CD4-positive, CD25-positive, alpha-beta regulatory T cell (primary cell): ENCODE measurements around the gene N4BP2L1. TPM values are rescaled to one million over a fixed set of nuclear protein-coding genes. Genes with fewer than 3 reads are reported as not detected.
A peak's percentile ranks its signal among the peaks of the same experiment; 100 is the strongest.

Experiments
- ATAC-seq, 2 donors: fragments of 150-1000 bp; cut with Tn5 transposase; one replicate each; pipeline ENCODE4 v1.10.0; 2021; ENCODE audit warnings: low read depth in 2 of 2, moderate number of reproducible peaks in 2 of 2, moderate library complexity in 1 of 2
- DNase-seq, 3 donors: peaks; one replicate each; pipeline versions ENCODE4 v3.0.0 to v3.0.0-alpha.2; 2012 to 2022; ENCODE audit warnings: mixed read lengths in 1 of 3
- H3K27ac ChIP-seq: one replicate; pipeline ENCODE4 v1.7.0; 2013; ENCODE audit warnings: mild to moderate bottlenecking, low read length; ENCODE audit not compliant: insufficient read depth, poor library complexity, severe bottlenecking
- H3K27me3 ChIP-seq: one replicate; pipeline ENCODE4 v1.7.0; 2013; ENCODE audit warnings: low read length; ENCODE audit not compliant: control insufficient read depth, insufficient read depth
- H3K36me3 ChIP-seq: one replicate; pipeline ENCODE4 v1.7.0; 2013; ENCODE audit warnings: mild to moderate bottlenecking, low read length, moderate library complexity; ENCODE audit not compliant: control insufficient read depth, insufficient read depth
- H3K4me1 ChIP-seq: 2 replicates; pipeline ENCODE4 v1.7.0; 2013; ENCODE audit warnings: mild to moderate bottlenecking, low read length; ENCODE audit not compliant: insufficient read depth, control insufficient read depth, poor library complexity, severe bottlenecking
- H3K4me3 ChIP-seq: one replicate; pipeline ENCODE4 v1.7.0; 2013; ENCODE audit warnings: low read depth, mild to moderate bottlenecking, low read length, moderate library complexity
- H3K9me3 ChIP-seq, 2 experiments: 1 replicate in 1 of 2; 2 replicates in 1 of 2; pipeline ENCODE4 v1.7.0; 2013; ENCODE audit warnings: low read length in 2 of 2, mild to moderate bottlenecking in 1 of 2, moderate library complexity in 1 of 2; ENCODE audit not compliant: control insufficient read depth in 2 of 2
- H3K27ac Mint-ChIP-seq, 3 donors: one replicate each; pipeline ENCODE4 v1.8.0; 2020 to 2022; ENCODE audit warnings: mild to moderate bottlenecking in 3 of 3, mixed read lengths in 3 of 3, moderate library complexity in 2 of 3
- H3K27me3 Mint-ChIP-seq: one replicate; pipeline ENCODE4 v1.8.0; 2022; ENCODE audit warnings: mild to moderate bottlenecking, mixed read lengths
- H3K36me3 Mint-ChIP-seq: one replicate; pipeline ENCODE4 v1.8.0; 2020; ENCODE audit warnings: mixed read lengths
- H3K4me1 Mint-ChIP-seq, 4 donors: one replicate each; pipeline ENCODE4 v1.8.0; 2020 to 2022; ENCODE audit warnings: mixed read lengths in 4 of 4, mild to moderate bottlenecking in 1 of 4
- H3K4me3 Mint-ChIP-seq, 4 donors: one replicate each; pipeline ENCODE4 v1.8.0; 2020 to 2022; ENCODE audit warnings: mild to moderate bottlenecking in 4 of 4, mixed read lengths in 4 of 4, moderate library complexity in 3 of 4
- H3K9me3 Mint-ChIP-seq, 7 donors: one replicate each; pipeline ENCODE4 v1.8.0; 2020 to 2022; ENCODE audit warnings: mixed read lengths in 7 of 7, mild to moderate bottlenecking in 3 of 7, moderate library complexity in 2 of 7
- polyA plus RNA-seq, 4 donors: library from polyadenylated mRNA; unstranded; fragments of 300-500 nt; fragmentation: Illumina TruSeq; gene quantifications; one replicate each; pipeline ENCODE4 v1.2.3, GENCODE V29; 2021
- total RNA-seq: library from RNA; stranded (reverse); gene quantifications from one replicate; pipeline ENCODE4 v1.2.3, GENCODE V29; 2022

N4BP2L1 gene
- total and polyA plus RNA-seq, 5 donors from 2014 or later: 48.5 to 65.7 (median 58.7) TPM

DNA sequence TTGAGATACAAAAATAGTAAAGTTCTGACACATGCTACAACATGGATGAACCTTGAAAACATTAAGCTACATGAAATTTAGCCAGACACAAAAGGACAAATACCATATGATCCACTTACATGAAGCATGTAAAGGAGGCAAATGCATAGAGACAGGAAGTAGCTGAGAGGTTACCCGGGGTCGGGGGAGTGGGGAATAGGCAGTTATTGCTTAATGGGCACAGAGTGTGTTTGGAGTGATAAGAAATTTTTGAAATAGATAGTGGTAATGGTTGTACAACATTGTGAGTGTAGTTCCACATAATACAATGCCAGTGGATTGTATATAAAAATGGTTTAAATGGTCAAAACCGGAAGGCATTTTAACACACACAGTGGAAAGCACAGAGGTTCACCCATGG is 4.3 kb downstream of the N4BP2L1 start:
- DNase-seq: no peak
- Histone ChIP-seq H3K27ac (no peak overlapping the region), H3K27me3 (no peaks in the 10 kb centered on the region), H3K36me3 (peaks cover 28% of the 10 kb centered on the region), H3K4me1 (peaks cover 38% of the 10 kb centered on the region), H3K4me3 (no peak overlapping the region), H3K9me3 (peaks cover 5 to 10% of the 10 kb centered on the region in 2 experiments)
- peaks cover 35 to 54% (median 35%) of the 10 kb centered on the region in 4 donors for H3K4me1 Mint-ChIP-seq
- peaks cover 30% of the 10 kb centered on the region for H3K36me3 Mint-ChIP-seq
- peak overlapping the region in 2 of 3 donors; percentile 2 to 76 for H3K27ac Mint-ChIP-seq
- H3K4me3 Mint-ChIP-seq: peak overlapping the region in 3 of 4 donors; percentile 0 to 78 (median 48)
- no peaks in the 10 kb centered on the region for H3K27me3 Mint-ChIP-seq
- no peak for ATAC-seq
- peaks cover 0 to 10% (median 1%) of the 10 kb centered on the region in 7 donors for H3K9me3 Mint-ChIP-seq

DNA sequence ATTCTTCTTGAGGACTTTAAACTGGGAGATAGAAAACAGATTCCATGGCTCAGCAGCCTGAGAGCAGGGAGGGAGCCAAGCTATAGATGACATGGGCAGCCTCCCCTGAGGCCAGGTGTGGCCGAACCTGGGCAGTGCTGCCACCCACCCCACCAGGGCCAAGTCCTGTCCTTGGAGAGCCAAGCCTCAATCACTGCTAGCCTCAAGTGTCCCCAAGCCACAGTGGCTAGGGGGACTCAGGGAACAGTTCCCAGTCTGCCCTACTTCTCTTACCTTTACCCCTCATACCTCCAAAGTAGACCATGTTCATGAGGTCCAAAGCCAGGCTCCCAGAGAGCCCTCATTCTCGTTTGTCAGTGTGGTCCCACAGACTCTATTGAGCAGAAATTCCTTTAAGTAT is 8.1 kb downstream of the N4BP2L1 start:
- Mint-ChIP-seq H3K27ac (no peak overlapping the region), H3K4me1 (peaks cover 26 to 39% (median 32%) of the 10 kb centered on the region in 4 donors)
- no peak for DNase-seq

DNA sequence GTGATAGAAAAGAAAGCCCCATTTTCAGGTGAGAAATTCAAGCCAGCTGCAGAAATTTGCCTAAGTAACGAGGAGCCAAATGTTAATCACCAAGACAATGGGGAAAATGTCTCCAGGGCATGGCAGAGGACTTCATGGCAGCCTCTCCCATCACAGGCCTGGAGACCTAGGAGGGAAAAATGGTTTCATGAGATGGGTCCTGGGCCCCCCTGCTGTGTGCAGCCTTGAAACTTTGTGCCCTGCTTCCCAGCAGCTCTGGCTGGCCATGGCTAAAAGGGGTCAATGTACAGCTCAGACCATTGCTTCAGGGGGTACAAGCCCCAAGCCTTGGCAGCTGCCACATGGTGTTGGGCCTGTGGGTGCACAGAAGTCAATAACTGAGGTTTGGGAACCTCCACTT is 9.9 kb downstream of the N4BP2L1 start:
- Mint-ChIP-seq H3K4me3 (no peak overlapping the region), H3K27me3 (no peaks in the 10 kb centered on the region), H3K4me1 (peaks cover 11 to 31% (median 21%) of the 10 kb centered on the region in 4 donors), H3K9me3 (peaks cover 0 to 11% (median 1%) of the 10 kb centered on the region in 7 donors), H3K27ac (no peak overlapping the region), H3K36me3 (peaks cover 40% of the 10 kb centered on the region)
- H3K9me3 ChIP-seq: peaks cover 5 to 10% of the 10 kb centered on the region in 2 experiments
- no peaks in the 10 kb centered on the region for H3K27me3 ChIP-seq
- H3K4me1 ChIP-seq: no peaks in the 10 kb centered on the region
- DNase-seq (no peak), ATAC-seq (no peak)
- no peak overlapping the region for H3K27ac ChIP-seq
- peaks cover 21% of the 10 kb centered on the region for H3K36me3 ChIP-seq
- H3K4me3 ChIP-seq: no peak overlapping the region

More for the DNA sequence above, 8.1 kb downstream of the N4BP2L1 start:
- Histone ChIP-seq H3K4me1 (peaks cover 15% of the 10 kb centered on the region), H3K4me3 (no peak overlapping the region), H3K27ac (no peak overlapping the region), H3K9me3 (peaks cover 5 to 10% of the 10 kb centered on the region in 2 experiments), H3K36me3 (peaks cover 28% of the 10 kb centered on the region), H3K27me3 (no peaks in the 10 kb centered on the region)
- Mint-ChIP-seq H3K36me3 (peaks cover 35% of the 10 kb centered on the region), H3K9me3 (peaks cover 0 to 11% (median 1%) of the 10 kb centered on the region in 7 donors), H3K27me3 (no peaks in the 10 kb centered on the region), H3K4me3 (no peak overlapping the region)
- ATAC-seq: no peak

DNA sequence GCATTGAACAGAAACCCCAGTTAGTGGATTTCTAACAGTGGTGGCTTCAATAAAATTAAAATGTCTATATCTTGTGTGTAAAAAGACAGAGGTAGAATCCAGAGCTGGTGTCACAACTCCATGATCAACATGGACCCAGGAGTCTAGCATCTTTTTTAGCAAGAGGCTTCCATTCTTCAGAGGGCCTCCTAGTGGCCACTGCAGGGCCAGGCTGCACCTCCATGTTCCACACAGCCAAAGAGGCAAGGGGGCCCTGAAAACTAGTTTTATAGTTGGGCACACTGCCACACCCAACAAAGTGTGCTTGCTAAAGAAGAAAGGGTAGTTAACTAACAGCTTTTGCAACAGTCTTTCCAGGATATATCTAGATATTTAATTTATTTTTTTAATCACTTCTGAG is 12.9 kb downstream of the N4BP2L1 start:
- H3K36me3 Mint-ChIP-seq: peaks cover 39% of the 10 kb centered on the region
- Histone ChIP-seq H3K4me3 (no peak overlapping the region), H3K27ac (no peak overlapping the region), H3K27me3 (no peaks in the 10 kb centered on the region), H3K36me3 (peaks cover 6% of the 10 kb centered on the region), H3K9me3 (peaks cover 2 to 6% of the 10 kb centered on the region in 2 experiments), H3K4me1 (no peaks in the 10 kb centered on the region)
- H3K27me3 Mint-ChIP-seq: no peaks in the 10 kb centered on the region
- DNase-seq (peak in 2 of 3 donors; percentile 11 to 43), ATAC-seq (peak; percentile 57 to 65)
- peaks cover 0 to 10% (median 0%) of the 10 kb centered on the region in 7 donors for H3K9me3 Mint-ChIP-seq
- H3K4me3 Mint-ChIP-seq: no peak overlapping the region
- peaks cover 14 to 35% (median 23%) of the 10 kb centered on the region in 4 donors for H3K4me1 Mint-ChIP-seq
- H3K27ac Mint-ChIP-seq: no peak overlapping the region

DNA sequence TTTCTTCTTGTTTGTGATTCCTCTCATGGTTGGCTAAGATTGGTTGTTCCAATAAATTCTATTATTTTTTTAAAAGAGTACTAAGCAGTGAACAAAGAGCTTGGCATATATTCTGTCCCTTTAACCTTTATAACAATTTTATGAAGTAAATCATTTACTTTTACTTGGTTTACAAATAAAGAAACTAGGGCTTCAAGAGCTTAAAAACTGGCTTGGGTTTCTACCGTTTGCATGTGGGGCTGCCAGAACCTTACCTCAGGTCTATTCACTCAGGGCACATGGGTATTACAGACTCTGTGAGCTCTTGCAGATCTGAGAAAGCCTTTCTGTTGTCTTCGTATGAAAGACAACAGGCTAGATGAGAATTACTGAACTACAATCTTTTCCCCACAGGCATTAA is 13.3 kb downstream of the N4BP2L1 start:
- peaks cover 39% of the 10 kb centered on the region for H3K36me3 Mint-ChIP-seq
- H3K27me3 ChIP-seq: no peaks in the 10 kb centered on the region
- no peak overlapping the region for H3K4me3 Mint-ChIP-seq
- ATAC-seq (no peak), DNase-seq (no peak)
- H3K4me1 Mint-ChIP-seq: peaks cover 14 to 38% (median 27%) of the 10 kb centered on the region in 4 donors
- no peaks in the 10 kb centered on the region for H3K27me3 Mint-ChIP-seq
- no peak overlapping the region for H3K27ac Mint-ChIP-seq
- H3K27ac ChIP-seq: no peak overlapping the region
- H3K9me3 ChIP-seq: peaks cover 0 to 2% of the 10 kb centered on the region in 2 experiments
- no peaks in the 10 kb centered on the region for H3K4me1 ChIP-seq
- peaks cover 0 to 7% (median 0%) of the 10 kb centered on the region in 7 donors for H3K9me3 Mint-ChIP-seq
- no peak overlapping the region for H3K4me3 ChIP-seq
- H3K36me3 ChIP-seq: peaks cover 1% of the 10 kb centered on the region

DNA sequence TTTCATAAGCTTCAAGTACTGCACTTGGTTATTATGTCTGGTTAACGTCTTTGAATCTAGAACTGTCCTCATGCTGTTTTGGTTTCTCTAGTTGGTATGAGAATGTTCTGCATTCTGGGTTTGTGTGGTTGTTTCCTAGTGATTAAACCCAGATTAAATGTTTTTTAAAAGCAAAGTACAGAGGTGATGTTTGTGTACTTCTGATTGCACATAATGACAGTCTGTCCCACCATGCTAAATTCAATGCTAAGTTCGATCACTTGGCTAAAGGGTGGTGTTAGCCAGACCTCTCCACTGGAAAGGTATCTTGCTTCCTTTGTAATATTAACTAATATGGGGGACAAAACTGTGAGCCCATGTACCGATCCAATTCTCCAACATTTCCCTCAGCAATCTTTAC is 14.6 kb downstream of the N4BP2L1 start:
- Histone ChIP-seq H3K4me3 (no peak overlapping the region), H3K27me3 (no peaks in the 10 kb centered on the region), H3K9me3 (no peaks in the 10 kb centered on the region), H3K27ac (no peak overlapping the region), H3K36me3 (peaks cover 2% of the 10 kb centered on the region), H3K4me1 (no peaks in the 10 kb centered on the region)
- Mint-ChIP-seq H3K4me3 (no peak overlapping the region), H3K4me1 (peaks cover 18 to 41% (median 34%) of the 10 kb centered on the region in 4 donors), H3K9me3 (no peaks in the 10 kb centered on the region), H3K27ac (no peak overlapping the region), H3K27me3 (no peaks in the 10 kb centered on the region), H3K36me3 (peaks cover 37% of the 10 kb centered on the region)
- ATAC-seq (no peak), DNase-seq (no peak)

DNA sequence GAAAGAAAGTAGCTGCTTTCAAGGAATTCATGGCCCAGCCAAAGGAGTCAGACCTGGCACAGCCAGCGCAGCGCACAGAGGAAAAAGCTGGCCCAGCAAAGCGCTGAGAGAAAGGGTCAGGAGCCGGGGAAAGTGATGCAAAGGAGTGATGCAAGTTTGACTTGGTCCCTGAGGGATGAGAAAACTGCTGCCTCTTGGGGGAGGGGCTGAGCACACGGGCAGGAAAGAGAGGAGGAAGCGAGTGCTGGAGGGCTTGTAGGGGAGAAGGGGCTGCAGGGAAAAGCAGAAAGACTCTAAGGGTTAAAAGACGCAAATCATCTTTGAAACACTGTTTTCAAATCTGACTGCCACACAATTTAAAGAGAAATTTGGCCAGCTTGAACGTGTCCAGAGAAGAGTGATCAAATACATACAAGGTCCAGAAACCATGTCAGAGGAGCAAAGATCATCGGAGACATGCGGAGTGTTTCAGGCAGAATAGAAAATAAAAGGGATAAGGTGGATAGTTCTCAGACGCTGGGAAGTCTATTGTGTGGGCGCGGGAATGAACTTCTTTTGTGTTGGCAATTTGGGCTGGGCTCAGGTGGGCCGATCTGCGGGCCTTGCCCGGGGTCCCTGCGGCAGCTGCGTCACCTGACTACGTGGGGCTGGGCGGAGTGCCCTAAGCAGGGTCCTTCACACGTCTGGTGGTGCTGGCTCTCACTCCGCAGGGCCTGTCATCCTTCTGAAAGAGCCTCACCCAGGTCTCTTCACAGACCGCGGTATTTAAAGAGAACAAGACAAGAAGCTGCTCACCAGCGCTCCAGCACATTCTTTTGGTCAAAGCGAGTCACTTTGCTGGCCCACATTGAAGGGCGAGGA is 18.1 kb downstream of the N4BP2L1 start:
- Mint-ChIP-seq H3K36me3 (peaks cover 46% of the 10 kb centered on the region), H3K27ac (peak overlapping the region in 2 of 3 donors; percentile 44 to 75)

More for the DNA sequence above, 18.1 kb downstream of the N4BP2L1 start:
- Mint-ChIP-seq H3K4me1 (peaks cover 11 to 42% (median 34%) of the 10 kb centered on the region in 4 donors), H3K9me3 (no peaks in the 10 kb centered on the region), H3K27me3 (no peaks in the 10 kb centered on the region), H3K4me3 (peak overlapping the region in 1 of 4 donors; percentile 89)
- DNase-seq (no peak), ATAC-seq (no peak)
- Histone ChIP-seq H3K4me3 (no peak overlapping the region), H3K36me3 (peaks cover 17% of the 10 kb centered on the region), H3K27ac (no peak overlapping the region), H3K27me3 (no peaks in the 10 kb centered on the region), H3K9me3 (no peaks in the 10 kb centered on the region), H3K4me1 (no peaks in the 10 kb centered on the region)
